GM19452 (cell line): Measurements from ENCODE around the gene CELF4.

Experiments used
- ATAC-seq: cut with Tn5 transposase; IDR thresholded peaks from one replicate; pipeline ENCODE4 v1.9.1; 2021; ENCODE audit not compliant: unreplicated experiment

Gene CELF4

GRCh38 chr18:37299471-37300304 lies 265.9 kb downstream of the CELF4 start:
- no peak for ATAC-seq

GRCh38 chr18:37298816-37299215 lies 266.8 kb downstream of the CELF4 start:
- no peak for ATAC-seq

GRCh38 chr18:37297106-37297505 lies 268.5 kb downstream of the CELF4 start:
- no peak for ATAC-seq

GRCh38 chr18:37294951-37295350 lies 270.6 kb downstream of the CELF4 start:
- ATAC-seq: no peak

- ATAC-seq: no peak
These were observed 272.2 kb downstream of the CELF4 start for GRCh38 chr18:37293359-37293758.

- ATAC-seq: no peak
These were observed 276.2 kb downstream of the CELF4 start for GRCh38 chr18:37289423-37289822.

- no peak for ATAC-seq
These were observed 278.0 kb downstream of the CELF4 start for GRCh38 chr18:37287601-37288000.

GRCh38 chr18:37286801-37287200 lies 278.8 kb downstream of the CELF4 start:
- ATAC-seq: no peak

- ATAC-seq: no peak
These were observed 279.8 kb downstream of the CELF4 start for GRCh38 chr18:37285825-37286224.

- no peak for ATAC-seq
These were observed 281.3 kb downstream of the CELF4 start for GRCh38 chr18:37284260-37284659.

- ATAC-seq: no peak
These were observed 283.1 kb downstream of the CELF4 start for GRCh38 chr18:37282386-37283037.

GRCh38 chr18:37280701-37281393 lies 284.8 kb downstream of the CELF4 start:
- ATAC-seq: no peak

- no peak for ATAC-seq
These were observed 287.8 kb downstream of the CELF4 start for GRCh38 chr18:37277804-37278203.

GRCh38 chr18:37276111-37276890 lies 289.3 kb downstream of the CELF4 start:
- ATAC-seq: no peak

GRCh38 chr18:37275237-37275741 lies 290.3 kb downstream of the CELF4 start:
- ATAC-seq: no peak

- ATAC-seq: no peak
These were observed 291.0 kb downstream of the CELF4 start for GRCh38 chr18:37274309-37275236.

GRCh38 chr18:37272841-37273240 lies 292.8 kb downstream of the CELF4 start:
- ATAC-seq: no peak

- no peak for ATAC-seq
These were observed 293.4 kb downstream of the CELF4 start for GRCh38 chr18:37272226-37272625.

GRCh38 chr18:37270666-37271052 lies 294.9 kb downstream of the CELF4 start:
- ATAC-seq: no peak
